ENCODE data around the gene LHFPL3.

DNA sequence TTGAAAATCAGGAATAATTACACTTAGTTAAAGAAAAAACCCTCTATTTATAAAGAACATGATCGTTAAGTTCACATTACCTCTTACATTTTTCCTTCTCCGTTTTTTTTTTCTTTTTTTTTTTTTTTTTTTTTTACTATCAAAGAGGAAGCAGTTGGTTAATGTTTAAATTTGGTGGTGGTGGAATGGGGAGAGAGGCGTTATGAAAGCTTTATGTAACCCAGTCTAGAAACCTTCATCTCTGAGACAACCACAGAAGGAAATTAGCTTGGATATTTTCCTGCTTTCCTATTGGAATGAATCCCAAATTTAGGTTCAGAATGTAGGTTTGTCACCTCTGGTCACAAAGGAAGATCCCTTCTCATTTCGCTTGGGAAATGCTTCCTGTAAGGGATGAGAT is 31.5 kb upstream of the LHFPL3 start:
- TF ChIP-seq EZH2phosphoT487 (IDR thresholded peaks at IDR 0.05; ENCODE audit: borderline replicate concordance, low read depth, low read length), result no peak
- TF ChIP-seq, protein P1, sequence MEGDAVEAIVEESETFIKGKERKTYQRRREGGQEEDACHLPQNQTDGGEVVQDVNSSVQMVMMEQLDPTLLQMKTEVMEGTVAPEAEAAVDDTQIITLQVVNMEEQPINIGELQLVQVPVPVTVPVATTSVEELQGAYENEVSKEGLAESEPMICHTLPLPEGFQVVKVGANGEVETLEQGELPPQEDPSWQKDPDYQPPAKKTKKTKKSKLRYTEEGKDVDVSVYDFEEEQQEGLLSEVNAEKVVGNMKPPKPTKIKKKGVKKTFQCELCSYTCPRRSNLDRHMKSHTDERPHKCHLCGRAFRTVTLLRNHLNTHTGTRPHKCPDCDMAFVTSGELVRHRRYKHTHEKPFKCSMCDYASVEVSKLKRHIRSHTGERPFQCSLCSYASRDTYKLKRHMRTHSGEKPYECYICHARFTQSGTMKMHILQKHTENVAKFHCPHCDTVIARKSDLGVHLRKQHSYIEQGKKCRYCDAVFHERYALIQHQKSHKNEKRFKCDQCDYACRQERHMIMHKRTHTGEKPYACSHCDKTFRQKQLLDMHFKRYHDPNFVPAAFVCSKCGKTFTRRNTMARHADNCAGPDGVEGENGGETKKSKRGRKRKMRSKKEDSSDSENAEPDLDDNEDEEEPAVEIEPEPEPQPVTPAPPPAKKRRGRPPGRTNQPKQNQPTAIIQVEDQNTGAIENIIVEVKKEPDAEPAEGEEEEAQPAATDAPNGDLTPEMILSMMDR (conservative IDR thresholded peaks at IDR 0.05; ENCODE audit: low read length), result no peak

Data from OCI-LY7 (cell line).